GM12892 (cell line): ENCODE data around the gene SPATA22.
"Not testable (repeated sequence)": the region's sequence is repeated elsewhere in the genome, so short reads cannot be mapped to it uniquely, and the experiment has no call there.

Experiments used
- DNase-seq: peaks from one replicate; pipeline ENCODE4 v3.0.0; 2011; ENCODE audit not compliant: insufficient read length
- FAIRE-seq: peaks from 2 replicates; lab custom pipeline; 2011; peaks lifted over from hg19 to GRCh38; lab: Jason Lieb, UNC
- POLR2A ChIP-seq: IDR thresholded peaks from 2 replicates; pipeline ENCODE4 v1.6.1; 2011; ENCODE audit warnings: low read depth, low read length, control low read depth
- POLR2AphosphoS5 ChIP-seq: IDR thresholded peaks from 2 replicates; pipeline ENCODE4 v1.6.1; 2011; ENCODE audit warnings: low read depth, low read length, control low read depth
- TAF1 ChIP-seq: IDR thresholded peaks from 2 replicates; pipeline ENCODE4 v1.6.1; 2011; ENCODE audit warnings: low read depth, mild to moderate bottlenecking, control low read depth, low read length, borderline replicate concordance

The SPATA22 gene

GRCh38 chr17:3448059-3448665 lies 23.5 kb downstream of the SPATA22 start:
- TF ChIP-seq POLR2AphosphoS5 (no peak), TAF1 (no peak), POLR2A (no peak)
- DNase-seq (no peak), FAIRE-seq (no peak)

GRCh38 chr17:3447625-3448024 lies 24.0 kb downstream of the SPATA22 start:
- TF ChIP-seq TAF1 (no peak), POLR2AphosphoS5 (no peak), POLR2A (no peak)
- FAIRE-seq = no peak
- DNase-seq = no peak

GRCh38 chr17:3440451-3440850 lies 31.2 kb downstream of the SPATA22 start:
- FAIRE-seq (no peak), DNase-seq (no peak)
- no peak for TF ChIP-seq POLR2AphosphoS5
- no peak for TF ChIP-seq POLR2A
- TF ChIP-seq TAF1 = no peak

- TF ChIP-seq TAF1 (no peak), POLR2AphosphoS5 (no peak), POLR2A (no peak)
- DNase-seq (no peak), FAIRE-seq (no peak)
Measured at GRCh38 chr17:3438368-3438767, 33.3 kb downstream of the SPATA22 start.

GRCh38 chr17:3433741-3434140 lies 37.9 kb downstream of the SPATA22 start, which contains the start of gene OR1E2:
Gene OR1E2, minus strand, starts transcription at chr17:3433841. Its CDS starts 0 bp downstream, at chr17:3433841.
- DNase-seq (no peak), FAIRE-seq (no peak)
- TF ChIP-seq TAF1 (no peak), POLR2A (no peak), POLR2AphosphoS5 (no peak)

- not testable (repeated sequence) for DNase-seq
- FAIRE-seq = peak; percentile 60
Measured at GRCh38 chr17:3433215-3433614, 38.4 kb downstream of the SPATA22 start.

GRCh38 chr17:3418222-3418621 lies 53.4 kb downstream of the SPATA22 start:
- TF ChIP-seq POLR2A = no peak
- TF ChIP-seq POLR2AphosphoS5 = no peak
- no peak for TF ChIP-seq TAF1
- DNase-seq = no peak
- no peak for FAIRE-seq

GRCh38 chr17:3415610-3416009 lies 56.0 kb downstream of the SPATA22 start:
- DNase-seq (no peak), FAIRE-seq (no peak)
- TF ChIP-seq POLR2A (no peak), TAF1 (no peak), POLR2AphosphoS5 (no peak)

GRCh38 chr17:3412216-3412615 lies 59.4 kb downstream of the SPATA22 start:
- DNase-seq = not testable (repeated sequence)
- FAIRE-seq = peak; percentile 54

GRCh38 chr17:3411070-3411469 lies 60.5 kb downstream of the SPATA22 start, which contains the start of gene OR3A3:
Gene OR3A3, plus strand, starts transcription at chr17:3411370.
- TF ChIP-seq POLR2A (no peak), POLR2AphosphoS5 (no peak), TAF1 (no peak)
- FAIRE-seq (no peak), DNase-seq (no peak)

- FAIRE-seq, DNase-seq: not testable (repeated sequence)
Measured at GRCh38 chr17:3403856-3404255, 67.8 kb downstream of the SPATA22 start.

GRCh38 chr17:3401786-3402185 lies 69.8 kb downstream of the SPATA22 start:
- DNase-seq (no peak), FAIRE-seq (no peak)
- TF ChIP-seq POLR2AphosphoS5 = no peak
- no peak for TF ChIP-seq POLR2A
- no peak for TF ChIP-seq TAF1

GRCh38 chr17:3400055-3400454 lies 71.6 kb downstream of the SPATA22 start:
- DNase-seq (no peak), FAIRE-seq (no peak)
- TF ChIP-seq POLR2AphosphoS5 = no peak
- no peak for TF ChIP-seq POLR2A
- TF ChIP-seq TAF1 = no peak
